GM18517 (cell line): ENCODE data around the gene C7.
"Not testable (repeated sequence)": the region's sequence is repeated elsewhere in the genome, so short reads cannot be mapped to it uniquely, and the experiment has no call there.

Source experiments
- ATAC-seq: cut with Tn5 transposase; IDR thresholded peaks from one replicate; pipeline ENCODE4 v1.9.1; 2021; ENCODE audit warnings: mild to moderate bottlenecking, moderate library complexity; ENCODE audit not compliant: unreplicated experiment

Gene C7

DNA sequence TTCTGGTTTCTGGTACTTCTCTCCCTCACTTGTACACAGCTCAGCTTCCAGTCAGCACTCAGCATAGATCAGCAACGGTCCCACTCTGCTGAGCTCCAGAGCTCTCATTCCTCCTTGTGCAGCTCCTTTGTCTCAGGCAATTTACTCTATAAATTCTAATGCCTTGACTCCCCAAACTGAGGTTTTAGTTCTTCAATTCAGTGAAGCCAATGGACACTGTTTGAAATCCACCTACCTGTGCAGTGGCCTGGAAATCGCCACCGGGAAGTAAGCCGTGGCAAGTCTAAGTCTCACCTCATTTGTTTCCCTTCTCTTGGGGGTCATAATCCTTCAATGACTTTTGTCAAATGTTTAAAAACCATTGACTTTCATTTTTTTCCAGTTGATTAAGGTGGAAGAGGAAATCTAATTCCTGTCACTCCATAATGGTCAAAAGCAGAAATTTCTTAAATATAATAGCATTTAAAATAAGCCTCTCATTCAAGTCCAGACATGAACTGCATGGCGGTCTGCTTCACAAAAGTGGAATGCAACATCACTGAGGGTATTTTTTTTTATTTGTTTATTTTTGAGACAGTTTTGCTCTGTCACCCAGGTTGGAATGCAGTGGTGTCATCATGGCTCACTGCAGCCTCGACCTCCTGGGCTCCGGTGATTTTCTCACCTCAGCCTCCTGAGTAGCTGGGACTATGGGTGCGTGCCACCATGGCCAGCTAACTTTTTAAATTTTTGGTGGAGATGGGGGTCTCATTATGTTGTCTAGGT is 79.6 kb downstream of the C7 start:
- no peak for ATAC-seq

- no peak for ATAC-seq
Observed at GRCh38 chr5:40991168-40991980, 82.1 kb downstream of the C7 start.

- no peak for ATAC-seq
Observed at GRCh38 chr5:40991981-40992559, 82.8 kb downstream of the C7 start.

DNA sequence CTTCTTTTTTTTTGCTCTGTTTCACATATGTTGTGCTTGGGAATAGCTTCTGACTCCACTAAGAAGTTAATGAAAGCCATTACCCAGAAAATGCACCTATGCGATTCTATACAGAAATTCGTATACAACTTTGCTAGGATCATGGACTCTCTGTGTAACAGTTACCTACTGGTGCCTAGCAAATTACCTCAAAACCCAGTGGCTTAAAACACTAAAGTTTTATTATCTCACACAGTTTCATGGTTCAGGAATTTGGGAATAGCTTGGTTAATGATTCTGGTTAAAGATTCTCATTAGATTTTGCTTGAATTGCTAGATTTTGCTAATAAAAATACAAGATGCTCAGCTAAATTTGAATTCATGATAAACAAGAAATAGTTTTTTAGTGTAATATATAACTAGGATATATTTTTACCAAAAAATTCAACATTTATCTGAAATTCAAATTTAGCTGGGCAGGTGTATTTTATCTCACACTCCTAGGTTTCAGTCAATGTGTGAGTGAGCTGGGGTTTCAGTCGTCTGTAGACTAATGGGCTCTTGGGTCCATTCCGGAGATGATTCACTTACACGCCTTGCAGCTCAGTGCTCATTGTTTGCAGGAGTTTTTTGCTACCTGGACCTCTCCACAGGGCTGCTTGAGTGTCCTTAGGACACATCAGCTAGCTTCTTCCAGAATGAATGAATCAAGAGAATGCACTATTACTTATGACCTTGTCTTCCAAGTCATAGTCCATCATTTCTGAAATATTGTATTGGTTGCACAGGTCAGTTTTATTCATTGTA is 86.7 kb downstream of the C7 start:
- no peak for ATAC-seq

- ATAC-seq, result no peak
Observed at GRCh38 chr5:40999142-40999541, 89.8 kb downstream of the C7 start.

GRCh38 chr5:40999966-41000365 is 90.7 kb downstream of the C7 start:
- no peak for ATAC-seq

- ATAC-seq, result no peak
Observed at GRCh38 chr5:41003670-41004376, 94.5 kb downstream of the C7 start.

DNA sequence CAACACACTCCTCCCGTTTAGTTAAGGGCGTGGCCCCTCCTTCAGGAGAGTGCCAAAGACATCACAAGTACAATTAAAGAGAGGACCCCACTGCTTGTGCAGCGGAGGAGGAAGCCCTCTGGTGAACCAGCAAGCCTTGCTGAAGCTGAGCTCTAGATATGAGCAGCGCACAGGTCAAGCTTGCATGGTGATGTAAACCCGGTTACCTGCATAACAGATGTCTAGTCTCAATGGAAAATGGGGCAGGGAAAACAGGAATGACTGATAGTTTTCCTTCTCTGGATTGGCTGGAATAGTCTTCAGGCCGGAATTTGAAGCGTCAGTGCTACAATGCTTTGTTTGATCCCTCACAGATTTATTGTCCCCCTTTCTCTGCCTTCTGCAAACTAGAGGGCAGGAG is 95.6 kb downstream of the C7 start:
- no peak for ATAC-seq

DNA sequence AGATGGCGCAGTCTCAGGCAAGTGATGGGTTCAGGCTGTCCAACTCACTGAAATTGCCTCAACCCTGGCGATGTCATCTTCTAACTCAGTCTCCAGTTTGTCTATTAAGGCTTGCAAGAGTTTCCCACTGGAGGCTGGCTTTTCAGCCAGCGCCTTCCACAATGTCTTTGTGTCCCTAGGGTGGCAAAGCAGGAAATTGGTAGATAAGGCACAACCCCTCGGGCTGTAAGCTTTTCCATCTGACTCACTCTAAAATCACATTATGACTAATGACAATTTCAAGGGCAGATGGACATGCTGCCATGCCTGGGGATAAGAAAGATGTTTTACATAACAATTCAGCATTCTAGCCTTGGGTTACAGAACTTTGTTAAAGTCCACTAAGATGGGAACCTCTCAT is 99.9 kb downstream of the C7 start:
- no peak for ATAC-seq

DNA sequence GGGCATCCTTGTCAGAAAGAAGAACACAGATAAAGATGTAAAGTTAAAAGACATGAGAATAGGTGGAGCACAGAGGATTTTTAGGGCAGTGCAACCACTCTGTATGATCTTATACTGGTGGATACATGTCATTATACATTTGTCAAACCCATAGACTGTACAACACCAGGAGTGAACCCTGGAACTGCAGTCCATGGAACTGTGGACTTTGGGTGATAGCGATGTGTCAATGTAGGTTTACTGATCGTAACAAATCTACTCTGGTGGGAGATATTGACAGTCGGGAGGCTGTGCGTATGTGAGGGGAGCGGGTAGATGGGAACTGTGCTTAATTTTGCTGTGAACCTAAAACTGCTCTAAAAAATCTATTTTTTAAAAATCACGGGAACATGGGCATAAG is 101.3 kb downstream of the C7 start:
- no peak for ATAC-seq

- ATAC-seq, result no peak
Observed at GRCh38 chr5:41012318-41012717, 103.0 kb downstream of the C7 start.

DNA sequence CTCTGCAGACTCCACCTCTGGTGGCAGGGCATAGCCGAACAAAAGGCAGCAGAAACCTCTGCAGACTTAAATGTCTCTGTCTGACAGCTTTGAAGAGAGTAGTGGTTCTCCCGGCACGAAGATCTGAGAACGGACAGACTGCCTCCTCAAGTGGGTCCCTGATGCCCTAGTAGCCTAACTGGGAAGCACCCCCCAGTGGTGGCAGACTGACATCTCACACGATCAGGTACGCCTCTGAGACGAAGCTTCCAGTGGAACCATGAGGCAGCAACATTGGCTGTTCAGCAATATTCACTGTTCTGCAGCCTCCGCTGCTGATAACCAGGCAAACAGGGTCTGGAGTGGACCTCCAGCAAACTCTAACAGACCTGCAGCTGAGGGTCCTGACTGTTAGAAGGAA is 113.3 kb downstream of the C7 start:
- not testable (repeated sequence) for ATAC-seq
